ENCODE results near the gene DNAJA3.

GRCh38 chr16:4376893-4377572 is 48.6 kb upstream of the DNAJA3 start:
- TF ChIP-seq CTCF (IDR thresholded peaks at IDR 0.05) (no peak), POLR2A (IDR thresholded peaks at IDR 0.05) (no peak)
